Right lung (tissue), 10 donors: ENCODE measurements around the gene DNAJC4. TPM values are rescaled to one million over a fixed set of nuclear protein-coding genes. Genes with fewer than 3 reads are reported as not detected.

ENCODE experiments used
- DNase-seq, 2 donors: peaks; one replicate each; pipeline ENCODE4 v3.0.0-alpha.2; 2013
- long read RNA-seq, 8 donors: transcript quantifications; one replicate each; lab custom pipeline, GENCODE V29; 2026
- polyA plus RNA-seq, 5 donors: library from polyadenylated mRNA; unstranded; fragments of 120-200 nt; gene quantifications; one replicate each; pipeline versions ENCODE4 v1.2.1 to v1.2.3, GENCODE V29; 2013; ENCODE audit warnings: inconsistent platforms in 1 of 5, low replicate concordance in 1 of 5; ENCODE audit not compliant: insufficient read length in 5 of 5, insufficient read depth in 1 of 5

Gene DNAJC4, protein sequence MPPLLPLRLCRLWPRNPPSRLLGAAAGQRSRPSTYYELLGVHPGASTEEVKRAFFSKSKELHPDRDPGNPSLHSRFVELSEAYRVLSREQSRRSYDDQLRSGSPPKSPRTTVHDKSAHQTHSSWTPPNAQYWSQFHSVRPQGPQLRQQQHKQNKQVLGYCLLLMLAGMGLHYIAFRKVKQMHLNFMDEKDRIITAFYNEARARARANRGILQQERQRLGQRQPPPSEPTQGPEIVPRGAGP
- 10 to 100 TPM; 57.9 to 88.9 (median 71.2) TPM for polyA plus RNA-seq
- long read RNA-seq, donor 1, partial matches to known transcripts = 50 of 61 reads
- long read RNA-seq, donor 1, other reads (novel, unspliced or antisense) = 0 of 61 reads
- long read RNA-seq, donor 2, partial matches to known transcripts = 20 of 21 reads
- long read RNA-seq, donor 2, other reads (novel, unspliced or antisense) = 0 of 21 reads
- long read RNA-seq, donor 3, partial matches to known transcripts = 10 of 14 reads
- long read RNA-seq, donor 3, other reads (novel, unspliced or antisense) = 0 of 14 reads
- long read RNA-seq, donor 4, partial matches to known transcripts = 5 of 13 reads
- long read RNA-seq, donor 4, other reads (novel, unspliced or antisense) = 0 of 13 reads
- long read RNA-seq, donor 5, partial matches to known transcripts = 29 of 34 reads
- long read RNA-seq, donor 5, other reads (novel, unspliced or antisense) = 0 of 34 reads
- long read RNA-seq, donor 6, partial matches to known transcripts = 33 of 40 reads
- long read RNA-seq, donor 6, other reads (novel, unspliced or antisense) = 0 of 40 reads
- long read RNA-seq, donor 7, partial matches to known transcripts = 12 of 15 reads
- long read RNA-seq, donor 7, other reads (novel, unspliced or antisense) = 0 of 15 reads
- long read RNA-seq, donor 8, partial matches to known transcripts = 0 of 2 reads
- long read RNA-seq, donor 8, other reads (novel, unspliced or antisense) = 0 of 2 reads

DNA sequence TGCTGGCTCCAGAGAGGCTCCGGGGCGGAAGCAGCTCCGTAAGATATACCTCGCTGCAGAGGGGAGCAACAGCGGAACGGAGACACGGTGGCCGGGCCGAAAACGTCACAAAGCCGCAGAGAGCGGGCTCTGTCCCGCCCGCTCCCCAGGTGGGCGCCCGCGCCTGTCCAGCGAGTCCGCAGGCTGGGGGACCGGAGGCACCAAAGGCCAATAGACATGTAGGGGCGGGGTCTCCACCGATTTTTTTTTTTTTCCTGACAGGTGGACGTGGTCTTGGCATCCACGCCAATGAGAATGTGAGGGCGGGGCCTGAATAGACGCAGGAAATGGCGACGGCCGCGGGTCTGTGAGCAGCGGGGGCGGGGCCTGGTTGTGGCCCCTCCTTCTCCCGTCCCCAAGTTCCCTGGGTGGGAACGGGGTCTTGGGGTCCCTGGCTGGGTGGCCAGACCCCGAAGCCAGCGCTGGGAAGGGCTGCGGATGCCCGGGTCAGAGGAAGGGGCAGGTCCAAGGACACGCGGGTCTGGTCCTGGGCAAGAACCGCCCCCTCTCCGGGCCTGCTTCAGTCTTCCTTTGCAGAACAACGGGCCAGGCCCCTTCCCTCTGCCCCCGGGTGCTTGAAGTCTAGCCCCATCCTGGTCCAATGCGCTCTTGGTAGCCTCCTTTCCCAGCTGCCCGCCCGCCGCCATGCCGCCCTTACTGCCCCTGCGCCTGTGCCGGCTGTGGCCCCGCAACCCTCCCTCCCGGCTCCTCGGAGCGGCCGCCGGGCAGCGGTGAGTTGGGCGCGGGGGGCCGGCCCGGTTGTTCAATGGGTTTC is at the start of gene DNAJC4:
DNAJC4 (plus strand) TSS at position 378 of the 814 bp plus-strand sequence; CDS start at position 685, 307 bp downstream.
- peak; percentile 91 for DNase-seq

DNA sequence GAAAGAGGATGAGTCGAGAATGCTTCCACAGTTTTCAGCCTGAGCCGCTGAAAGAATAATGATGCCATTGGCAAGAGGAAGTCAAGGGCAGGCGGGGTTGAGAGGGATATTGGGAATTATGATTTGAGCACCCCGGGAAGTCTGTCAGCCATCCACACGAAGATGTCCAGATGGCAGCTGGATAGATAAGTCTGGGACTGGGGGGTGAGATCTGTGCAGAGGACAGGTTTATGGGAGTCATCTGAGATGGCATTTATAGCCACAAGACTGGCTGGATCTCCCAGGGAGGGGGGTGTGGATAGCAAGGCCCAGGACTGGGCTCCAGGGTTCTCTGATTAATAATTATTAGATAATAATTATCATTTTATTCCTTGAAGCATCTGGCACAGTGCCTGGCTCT is 49.5 kb upstream of the DNAJC4 start:
- no peak for DNase-seq

DNA sequence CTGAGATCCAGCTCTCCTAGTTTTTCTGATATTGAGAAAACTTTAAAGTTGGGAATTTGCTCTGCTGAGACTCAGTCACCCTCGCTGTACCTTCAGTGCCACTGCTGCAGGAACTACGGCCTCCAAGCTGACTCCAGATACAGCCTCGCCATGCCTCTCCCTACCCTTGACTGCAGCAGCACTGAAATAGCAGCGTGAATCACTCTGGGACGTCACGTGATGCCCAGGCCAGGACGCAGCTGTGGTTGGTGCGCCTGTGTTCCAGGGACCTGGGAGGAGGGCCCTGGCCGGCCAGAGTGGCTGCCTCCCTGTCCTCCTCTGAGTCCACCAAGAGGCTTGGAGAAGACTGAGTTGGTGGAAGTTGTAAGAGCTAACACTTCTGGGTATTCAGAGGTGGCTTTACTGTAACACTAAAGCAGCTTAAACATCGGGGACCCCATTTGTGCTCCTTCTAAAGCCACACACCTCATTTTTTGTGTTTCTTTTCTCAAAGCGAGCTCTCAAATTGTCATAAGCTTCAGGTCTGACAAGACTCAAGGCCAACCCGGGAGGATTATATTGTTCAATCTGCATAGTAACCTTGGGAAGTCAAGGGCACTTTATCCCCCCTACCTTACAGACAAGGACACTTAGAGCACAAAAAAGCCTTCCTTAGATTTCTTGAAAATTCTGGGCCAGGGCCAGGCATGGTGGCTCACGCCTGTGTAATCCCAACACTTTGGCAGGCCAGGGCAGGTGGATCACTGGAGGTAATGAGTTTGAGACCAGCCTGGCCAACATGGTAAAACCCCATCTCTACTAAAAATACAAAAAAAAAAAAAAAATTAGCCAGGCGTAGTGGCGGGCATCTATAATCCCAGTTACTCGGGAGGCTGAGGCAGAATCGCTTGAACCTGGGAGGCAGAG is 48.6 kb upstream of the DNAJC4 start:
- peak; percentile 77 to 80 for DNase-seq

DNA sequence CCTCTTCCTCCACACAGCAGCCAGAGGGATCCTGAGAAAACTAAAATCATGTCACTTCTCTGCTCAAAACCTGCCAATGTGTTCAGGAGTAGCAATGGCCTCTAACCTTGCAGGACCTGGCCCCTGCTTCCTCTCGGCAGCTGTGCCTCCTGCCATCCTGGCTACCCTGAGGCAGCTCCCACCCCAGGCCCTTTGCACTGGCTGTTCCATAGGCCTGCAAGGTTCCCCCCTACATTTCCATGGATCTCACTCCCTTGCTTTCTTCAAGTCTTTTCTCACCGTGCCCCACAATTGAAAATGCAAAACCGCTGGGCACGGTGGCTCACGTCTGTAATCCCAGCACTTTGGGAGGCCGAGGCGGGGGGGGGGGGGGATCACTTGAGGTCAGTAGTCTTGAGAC is 46.5 kb upstream of the DNAJC4 start:
- DNase-seq = no peak

DNA sequence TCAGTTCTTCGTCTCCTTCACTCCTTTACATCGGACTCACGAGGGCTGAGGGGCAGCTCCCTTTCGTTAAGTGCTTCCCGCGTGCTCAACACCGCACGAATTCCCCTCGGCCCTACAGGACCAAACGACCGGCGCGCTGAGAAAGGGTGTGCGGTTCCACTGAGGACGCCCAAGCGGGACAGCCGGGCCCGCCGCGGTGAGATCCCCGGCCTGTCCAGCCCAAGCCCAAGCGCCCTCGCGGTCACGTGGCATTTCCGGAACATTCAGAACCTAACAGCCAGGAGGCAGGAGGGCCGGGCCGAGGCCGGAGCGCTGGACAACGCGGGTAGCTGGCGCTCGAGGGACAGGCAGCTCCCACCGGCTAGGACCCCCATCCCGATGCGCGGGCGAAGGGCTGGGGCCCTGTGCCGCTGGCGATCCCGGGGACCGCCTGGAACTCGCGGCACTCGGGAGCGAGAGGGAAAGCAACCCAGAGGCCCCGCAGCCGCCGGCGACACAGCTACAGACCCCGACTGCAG is 45.1 kb upstream of the DNAJC4 start:
- no peak for DNase-seq

DNA sequence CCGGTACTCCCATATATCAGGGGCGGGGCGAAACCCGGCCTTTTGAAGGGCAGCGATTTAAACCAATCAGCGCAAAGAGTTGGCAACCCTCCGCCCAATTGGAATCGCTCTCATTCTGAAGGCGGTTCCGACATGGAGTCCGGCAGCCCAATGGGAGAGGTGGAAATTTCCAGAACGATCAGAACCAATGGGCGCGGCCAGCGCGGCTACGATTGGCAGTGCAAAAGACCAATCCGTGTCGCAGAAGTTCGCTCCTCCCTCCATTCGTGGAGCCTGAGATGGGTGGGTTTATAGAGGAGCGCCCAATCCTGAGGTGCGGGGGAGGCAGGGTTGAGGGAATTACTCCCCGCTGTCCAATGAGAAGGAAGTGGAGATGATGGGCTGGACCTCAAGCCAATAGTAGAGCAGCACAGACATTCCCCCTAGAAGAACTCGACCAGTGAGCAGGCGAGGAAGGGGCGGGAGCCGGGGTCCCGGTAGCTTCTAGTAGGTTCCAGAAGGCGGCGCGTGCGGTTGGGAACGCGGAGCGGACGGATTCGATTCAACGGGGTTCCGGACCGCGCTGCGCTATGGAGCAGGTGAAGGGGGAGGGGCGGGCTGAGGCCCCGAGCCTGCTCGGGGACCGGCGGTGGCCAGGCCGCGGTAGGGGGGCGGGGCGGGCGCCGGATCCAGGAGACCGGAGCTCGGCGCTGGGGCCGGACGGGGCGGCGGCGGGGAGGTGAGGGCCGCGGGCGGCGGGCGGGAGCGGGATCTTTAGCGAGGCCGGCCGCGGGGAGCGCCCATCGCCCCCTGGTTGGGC is 44.5 kb upstream of the DNAJC4 start, which contains the start of gene STIP1:
STIP1 (plus strand) TSS at position 479 of the 799 bp plus-strand sequence; CDS start at position 570, 91 bp downstream.
- DNase-seq = peak; percentile 100

DNA sequence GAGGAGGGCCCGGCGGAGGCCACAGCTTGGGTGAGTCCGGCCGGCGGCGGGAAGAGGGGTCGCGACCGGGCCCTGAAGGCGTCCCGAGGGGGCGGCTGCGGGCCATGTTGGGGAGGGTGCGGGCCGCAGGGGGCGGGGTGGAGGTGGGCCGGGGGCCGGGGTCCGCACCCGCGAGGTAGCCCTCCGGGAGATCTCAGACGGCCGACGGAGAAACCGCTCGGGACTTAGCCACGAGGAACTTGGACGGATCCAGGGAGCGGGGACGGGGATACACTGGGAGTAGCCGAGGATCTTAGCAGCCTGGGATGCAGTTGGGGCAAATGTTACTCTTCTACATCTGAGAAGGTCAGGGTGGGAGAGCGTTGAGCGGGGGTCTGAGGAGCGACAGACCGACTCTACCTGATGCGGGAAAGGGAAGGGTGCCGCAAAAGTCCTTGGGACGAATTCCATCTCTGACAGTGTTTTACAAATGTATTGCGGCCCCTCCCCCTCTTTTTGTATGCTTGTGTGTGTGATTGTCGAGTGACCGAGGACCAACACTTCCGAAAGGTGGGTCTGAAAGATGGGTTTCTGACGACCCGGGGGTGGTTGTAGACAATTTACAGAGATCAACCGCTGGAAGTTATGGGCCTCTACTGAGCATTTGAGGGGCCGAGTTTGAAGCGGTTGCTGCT is 43.7 kb upstream of the DNAJC4 start:
- DNase-seq = no peak

DNA sequence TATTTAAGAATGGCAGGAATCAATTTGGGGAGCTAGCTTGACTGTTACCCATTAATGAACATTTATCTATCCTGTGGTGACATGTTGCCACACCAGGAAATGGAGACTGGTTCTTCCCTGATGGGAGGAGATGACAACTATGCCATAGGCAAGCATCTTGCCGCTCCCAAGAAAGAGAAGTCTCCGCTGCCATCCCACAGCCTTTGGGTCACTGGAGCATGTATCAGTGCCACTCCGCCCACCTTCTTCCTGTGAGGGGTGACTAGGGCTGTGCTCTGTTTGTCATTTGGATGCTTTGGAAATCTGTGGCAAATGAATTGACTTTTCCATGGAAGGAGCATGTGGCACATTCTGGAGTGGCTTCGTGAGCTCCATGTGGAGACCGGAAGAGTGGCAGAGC is 37.9 kb upstream of the DNAJC4 start:
- no peak for DNase-seq

DNA sequence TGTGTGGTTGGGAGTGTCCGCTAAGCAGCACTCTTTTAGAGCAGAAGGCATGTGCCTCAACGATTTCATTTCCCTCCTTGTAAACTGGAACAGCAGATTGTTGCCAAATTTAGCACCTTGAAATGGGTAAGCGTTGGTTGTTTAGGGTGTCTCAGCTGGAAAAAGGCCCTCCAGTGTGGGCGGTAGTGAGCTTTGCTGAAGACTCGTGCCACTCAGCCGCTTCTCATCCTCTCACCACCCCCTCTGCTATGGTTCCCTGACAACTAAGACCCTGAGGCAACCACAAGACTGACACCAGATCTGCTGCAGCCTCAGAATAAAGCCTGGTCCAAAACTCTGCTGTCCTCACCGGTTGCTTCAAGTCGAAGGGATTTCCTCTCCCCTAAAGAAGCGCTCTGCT is 33.7 kb upstream of the DNAJC4 start:
- DNase-seq = no peak

DNA sequence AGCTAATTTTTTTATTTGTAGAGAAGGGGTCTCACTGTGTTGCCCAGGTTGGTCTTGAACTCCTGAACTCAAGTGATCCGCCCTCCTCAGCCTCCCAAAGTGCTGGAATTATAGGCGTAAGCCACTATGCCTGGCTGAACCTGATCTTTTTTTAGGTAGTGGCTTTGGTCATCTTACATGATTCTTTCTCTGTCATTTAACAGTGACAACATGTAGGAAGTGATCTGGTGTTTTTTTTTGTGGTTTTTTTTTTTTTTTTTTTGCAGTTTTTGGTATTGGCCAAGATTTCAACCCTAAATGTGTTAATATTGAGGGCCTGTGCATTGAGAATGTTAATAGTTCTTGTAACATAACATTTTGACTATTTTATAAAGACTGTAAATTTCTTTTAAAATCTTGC is 31.8 kb upstream of the DNAJC4 start:
- DNase-seq = no peak

DNA sequence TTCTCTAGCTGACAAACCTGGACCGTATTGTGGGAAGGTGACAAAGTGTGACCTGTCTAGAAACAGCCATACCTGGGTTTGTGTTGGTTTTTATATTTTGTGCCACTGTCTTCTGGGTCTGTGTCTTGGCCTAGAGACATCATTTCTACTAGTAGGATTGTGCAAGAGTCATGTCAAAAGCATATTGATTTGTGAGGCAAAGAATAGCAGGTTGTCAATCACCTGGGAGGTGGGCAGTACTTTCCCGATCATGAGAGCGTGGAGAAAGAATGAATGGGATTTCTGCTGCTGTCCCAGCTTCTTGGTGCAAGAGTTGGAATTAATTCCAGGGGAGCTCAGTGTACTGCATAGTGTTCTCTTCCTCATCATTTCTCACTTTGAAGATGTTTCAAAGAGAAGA is 28.8 kb upstream of the DNAJC4 start:
- no peak for DNase-seq

DNA sequence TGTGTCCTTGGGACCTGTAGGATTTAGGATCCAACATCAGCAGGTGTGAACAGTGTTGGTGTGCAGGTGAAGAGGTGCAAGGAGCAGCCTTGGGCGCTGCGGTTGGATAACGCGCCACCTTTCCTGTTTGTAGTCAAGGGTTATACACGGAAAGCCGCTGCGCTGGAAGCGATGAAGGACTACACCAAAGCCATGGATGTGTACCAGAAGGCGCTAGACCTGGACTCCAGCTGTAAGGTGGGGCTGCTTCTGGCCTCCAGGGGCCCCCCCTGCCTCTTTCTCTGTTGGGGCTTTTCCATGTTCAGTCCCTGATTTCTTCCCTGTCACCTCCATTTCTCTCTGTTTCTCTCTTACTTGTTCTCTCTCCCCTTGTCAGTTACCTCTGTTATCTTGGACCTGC is 27.4 kb upstream of the DNAJC4 start:
- no peak for DNase-seq

DNA sequence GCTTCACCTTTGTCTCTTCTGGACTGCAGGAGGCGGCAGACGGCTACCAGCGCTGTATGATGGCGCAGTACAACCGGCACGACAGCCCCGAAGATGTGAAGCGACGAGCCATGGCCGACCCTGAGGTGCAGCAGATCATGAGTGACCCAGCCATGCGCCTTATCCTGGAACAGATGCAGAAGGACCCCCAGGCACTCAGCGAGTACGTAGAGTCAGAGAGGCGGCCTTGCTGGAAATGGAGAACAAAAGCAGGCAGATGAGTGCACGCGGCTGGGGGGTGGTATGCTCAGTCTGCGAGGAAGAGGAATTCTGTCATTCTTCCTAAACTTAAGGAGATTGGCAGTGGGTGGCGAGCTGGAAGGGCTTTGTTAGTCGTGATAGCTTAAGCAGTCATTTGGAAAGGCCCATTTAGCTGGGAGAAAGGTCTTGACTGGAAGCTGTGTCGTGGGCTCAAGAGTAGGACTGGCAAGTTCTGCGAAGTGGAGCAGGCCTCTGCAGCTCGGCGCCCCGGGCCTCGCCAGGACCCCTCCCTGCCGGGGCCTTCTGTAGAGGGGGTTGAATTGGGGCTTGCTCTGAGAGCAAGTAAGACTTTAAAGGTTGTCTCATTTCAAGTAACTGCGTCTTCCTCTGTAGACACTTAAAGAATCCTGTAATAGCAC is 26.8 kb upstream of the DNAJC4 start:
- DNase-seq = no peak

DNA sequence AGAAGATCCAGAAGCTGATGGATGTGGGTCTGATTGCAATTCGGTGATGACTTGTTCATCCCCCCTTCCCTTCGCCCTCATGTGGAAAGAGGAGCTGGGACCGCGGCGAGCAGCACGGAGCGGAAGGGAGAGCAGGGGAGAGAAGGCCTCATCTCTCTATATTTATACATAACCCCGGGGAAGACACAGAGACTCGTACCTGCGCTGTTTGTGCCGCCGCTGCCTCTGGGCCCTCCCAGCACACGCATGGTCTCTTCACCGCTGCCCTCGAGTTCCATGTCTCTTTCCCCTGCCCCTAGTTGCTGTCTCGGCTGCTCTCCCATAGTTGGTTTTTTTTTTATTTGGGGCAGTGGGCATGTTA is 26.3 kb upstream of the DNAJC4 start:
- no peak for DNase-seq

DNA sequence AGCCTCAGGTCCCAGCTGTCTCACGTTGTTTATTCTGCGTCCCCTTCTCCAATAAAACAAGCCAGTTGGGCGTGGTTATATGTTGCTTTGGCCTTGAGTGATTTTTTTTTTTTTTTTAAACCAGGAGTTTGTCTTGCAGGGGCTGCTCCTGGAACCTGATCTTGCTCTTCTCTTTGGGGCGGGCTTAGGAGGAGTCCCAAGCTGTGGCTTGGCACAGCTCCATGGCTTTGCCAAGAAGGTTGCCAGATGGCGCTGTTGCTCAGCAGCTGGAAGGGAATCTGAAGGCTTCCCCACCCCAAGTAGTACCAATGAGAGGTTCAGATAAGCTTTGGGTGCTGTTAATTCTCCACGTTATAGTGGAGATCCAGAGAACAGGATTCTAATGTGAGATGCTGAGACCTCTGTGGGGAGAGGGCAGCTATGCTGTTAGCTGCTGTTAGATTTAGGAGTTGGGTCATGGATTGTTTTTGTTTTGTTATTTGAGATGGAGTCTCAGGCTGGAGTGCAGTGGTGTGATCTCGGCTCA is 25.8 kb upstream of the DNAJC4 start:
- peak; percentile 77 to 78 for DNase-seq

DNA sequence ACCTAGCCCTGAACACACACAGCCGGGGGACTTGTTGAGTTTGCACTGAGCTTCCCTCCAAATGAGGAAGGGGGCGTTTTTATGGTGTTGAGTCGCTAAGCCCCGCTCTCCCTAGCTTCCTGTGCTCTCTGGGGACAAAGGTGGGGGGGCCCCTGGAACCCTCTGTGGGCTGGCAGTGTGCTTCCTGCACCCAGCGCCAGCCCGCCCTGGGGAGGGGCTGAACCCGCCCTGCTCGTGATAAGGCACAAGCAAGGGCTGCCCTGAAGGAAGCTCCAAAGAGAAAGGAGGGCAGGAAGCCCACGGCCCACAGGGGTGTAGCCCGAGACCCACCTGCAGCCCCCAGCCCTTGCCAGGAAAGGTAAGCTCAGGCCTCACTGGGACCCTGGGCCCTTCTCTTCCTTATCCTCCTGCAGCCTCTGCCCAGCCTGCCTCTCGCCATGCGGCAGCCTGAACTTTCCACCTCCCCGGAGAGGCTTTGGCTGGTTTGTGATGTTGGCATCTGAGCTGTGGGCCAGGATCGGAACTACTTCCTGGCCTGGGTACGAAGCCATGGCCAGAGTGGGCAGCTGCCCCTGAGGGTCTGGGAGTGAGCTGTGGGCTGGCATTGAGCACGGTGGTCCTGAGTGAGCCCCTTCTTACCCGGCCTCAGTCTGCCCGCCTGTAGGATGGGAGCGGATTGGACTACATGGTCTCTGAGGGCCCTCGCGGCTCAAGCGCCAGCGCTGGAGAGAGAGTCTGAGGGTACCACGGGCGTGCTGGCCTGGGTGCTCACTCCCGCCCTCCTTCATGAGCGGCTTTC is 23.7 kb upstream of the DNAJC4 start, which contains the start of gene FERMT3:
FERMT3 (plus strand) TSS at position 265 of the 799 bp plus-strand sequence. CDS start 644 bp downstream, outside the sequence.
- DNase-seq = no peak
